Suprapubic skin (tissue), 4 donors: Measurements from ENCODE around the gene LETM1. TPM values are rescaled to one million over a fixed set of nuclear protein-coding genes. Genes with fewer than 3 reads are reported as not detected.

Experiments used
- DNase-seq, 2 donors: peaks; one replicate each; pipeline ENCODE4 v3.0.0-alpha.2; 2019; ENCODE audit warnings: low spot score in 2 of 2
- H3K27ac ChIP-seq: fragments of 200-600 bp; sonication (generic); one replicate; pipeline ENCODE4 v1.5.1; 2019
- H3K27me3 ChIP-seq: fragments of 200-600 bp; sonication (generic); one replicate; pipeline ENCODE4 v1.5.1; 2019
- H3K36me3 ChIP-seq: fragments of 200-600 bp; sonication (generic); one replicate; pipeline ENCODE4 v1.5.1; 2019
- H3K4me1 ChIP-seq: fragments of 200-600 bp; sonication (generic); one replicate; pipeline ENCODE4 v1.5.1; 2019
- H3K4me3 ChIP-seq: fragments of 200-600 bp; sonication (generic); one replicate; pipeline ENCODE4 v1.5.1; 2019; ENCODE audit warnings: mild to moderate bottlenecking
- H3K9me3 ChIP-seq: fragments of 200-600 bp; sonication (generic); one replicate; pipeline ENCODE4 v1.5.1; 2019
- CTCF ChIP-seq, 2 donors: fragments of 200-600 bp in 1 of 2; fragments of 450-650 bp in 1 of 2; sonication (generic) in 1 of 2; IDR thresholded peaks; one replicate each; pipeline ENCODE4 v1.5.1; 2016 to 2019; ENCODE audit warnings: antibody characterized with exemption in 2 of 2, mild to moderate bottlenecking in 1 of 2, moderate library complexity in 1 of 2
- EP300 ChIP-seq: sonication (generic); formaldehyde crosslinking; IDR thresholded peaks from one replicate; pipeline ENCODE4 v1.6.1; 2017; ENCODE audit warnings: antibody characterized with exemption
- POLR2A ChIP-seq, 2 donors: fragments of 450-650 bp; IDR thresholded peaks; one replicate each; pipeline ENCODE4 v1.6.1; 2017; ENCODE audit warnings: antibody characterized with exemption in 2 of 2, mild to moderate bottlenecking in 2 of 2, moderate library complexity in 2 of 2
- POLR2AphosphoS5 ChIP-seq, 3 donors: sonication (generic); formaldehyde crosslinking; IDR thresholded peaks; one replicate each; pipeline ENCODE4 v1.6.1; 2017; ENCODE audit warnings: antibody characterized with exemption in 3 of 3
- WGBS: methylation state at CpG from one replicate; pipeline ENCODE4 v1.1.5; 2018; 5-methylcytosine and 5-hydroxymethylcytosine counted together
- total RNA-seq, 4 donors: library from RNA; depleted of rRNA; stranded (reverse); fragments of >200 nt; gene quantifications; one replicate each; pipeline ENCODE4 v1.1.0, GENCODE V29; 2016

LETM1 gene
- total RNA-seq, 4 donors from 2014 or later, result 64.0 to 73.5 (median 65.2) TPM

GRCh38 chr4:1833307-1834046 is 22.5 kb downstream of the LETM1 start:
- H3K4me1 ChIP-seq, result no peaks in the 10 kb centered on the region
- TF ChIP-seq POLR2AphosphoS5 (IDR thresholded peaks at IDR 0.05) (no peak), EP300 (no peak), POLR2A (IDR thresholded peaks at IDR 0.05) (no peak)
- DNase-seq, result no peak
- H3K27ac ChIP-seq, result no peak overlapping the region
- H3K4me3 ChIP-seq, result no peak overlapping the region
- peaks cover 80% of the 10 kb centered on the region for H3K36me3 ChIP-seq
- no CpG with 5 or more reads among the region's 14 CpGs for WGBS
- H3K27me3 ChIP-seq, result no peaks in the 10 kb centered on the region
- no peaks in the 10 kb centered on the region for H3K9me3 ChIP-seq

- Histone ChIP-seq H3K36me3 (peaks cover 72% of the 10 kb centered on the region), H3K27me3 (no peaks in the 10 kb centered on the region), H3K4me1 (no peaks in the 10 kb centered on the region), H3K27ac (no peak overlapping the region), H3K9me3 (no peaks in the 10 kb centered on the region), H3K4me3 (no peak overlapping the region)
- DNase-seq, result no peak
- 93% methylated on average over 16 of the region's 18 CpGs for WGBS
- TF ChIP-seq POLR2A (IDR thresholded peaks at IDR 0.05), result no peak
- TF ChIP-seq EP300, result no peak
- TF ChIP-seq CTCF (IDR thresholded peaks at IDR 0.05), result no peak
- no peak for TF ChIP-seq POLR2AphosphoS5 (IDR thresholded peaks at IDR 0.05)
These were observed 23.3 kb downstream of the LETM1 start for GRCh38 chr4:1832690-1833089.

- Histone ChIP-seq H3K4me1 (no peaks in the 10 kb centered on the region), H3K27me3 (no peaks in the 10 kb centered on the region), H3K36me3 (peaks cover 70% of the 10 kb centered on the region), H3K27ac (no peak overlapping the region), H3K4me3 (no peak overlapping the region), H3K9me3 (no peaks in the 10 kb centered on the region)
- TF ChIP-seq CTCF (IDR thresholded peaks at IDR 0.05) (no peak), EP300 (no peak), POLR2A (IDR thresholded peaks at IDR 0.05) (no peak), POLR2AphosphoS5 (IDR thresholded peaks at IDR 0.05) (no peak)
- WGBS, result 87% methylated on average over 4 of the region's 8 CpGs
- no peak for DNase-seq
These were observed 24.6 kb downstream of the LETM1 start for GRCh38 chr4:1831331-1831730.

- H3K36me3 ChIP-seq, result peaks cover 70% of the 10 kb centered on the region
- H3K27ac ChIP-seq, result no peak overlapping the region
- H3K27me3 ChIP-seq, result no peaks in the 10 kb centered on the region
- DNase-seq, result no peak
- H3K4me1 ChIP-seq, result no peaks in the 10 kb centered on the region
- H3K9me3 ChIP-seq, result no peaks in the 10 kb centered on the region
- H3K4me3 ChIP-seq, result no peak overlapping the region
- TF ChIP-seq CTCF (IDR thresholded peaks at IDR 0.05) (no peak), POLR2A (IDR thresholded peaks at IDR 0.05) (no peak), EP300 (no peak), POLR2AphosphoS5 (IDR thresholded peaks at IDR 0.05) (no peak)
- WGBS, result 78% methylated on average over 8 of the region's 8 CpGs
These were observed 25.2 kb downstream of the LETM1 start for GRCh38 chr4:1830642-1831228.

- Histone ChIP-seq H3K36me3 (peaks cover 70% of the 10 kb centered on the region), H3K27me3 (no peaks in the 10 kb centered on the region), H3K9me3 (no peaks in the 10 kb centered on the region), H3K27ac (no peak overlapping the region), H3K4me1 (no peaks in the 10 kb centered on the region), H3K4me3 (no peak overlapping the region)
- no peak for DNase-seq
- WGBS, result 92% methylated on average over 3 of the region's 3 CpGs
- TF ChIP-seq POLR2AphosphoS5 (IDR thresholded peaks at IDR 0.05) (no peak), CTCF (IDR thresholded peaks at IDR 0.05) (no peak), POLR2A (IDR thresholded peaks at IDR 0.05) (no peak), EP300 (no peak)
These were observed 25.7 kb downstream of the LETM1 start for GRCh38 chr4:1830234-1830633.
